Pancreas (tissue), 10 donors: ENCODE data around the gene ANGEL2. TPM values are rescaled to one million over a fixed set of nuclear protein-coding genes. Genes with fewer than 3 reads are reported as not detected.
"Not testable (repeated sequence)": the region's sequence is repeated elsewhere in the genome, so short reads cannot be mapped to it uniquely, and the experiment has no call there.

Source experiments
- ATAC-seq, 4 donors: fragments of 200-7000 bp; cut with Tn5 transposase; one replicate each; pipeline versions ENCODE4 v1.8.0 to v1.9.1; 2020; ENCODE audit warnings: mild to moderate bottlenecking in 4 of 4, moderate library complexity in 4 of 4
- DNase-seq, 6 donors: peaks; one replicate each; pipeline ENCODE4 v3.0.0-alpha.2; 2020
- FAIRE-seq: peaks from 2 replicates; lab custom pipeline; 2012; peaks lifted over from hg19 to GRCh38; lab: Jason Lieb, UNC
- H3K27ac ChIP-seq, 4 donors: fragments of 200-600 bp; sonication (generic); 1 replicate in 3 of 4; 2 replicates in 1 of 4; pipeline versions ENCODE4 v1.5.0 to v1.8.0; 2020
- H3K27me3 ChIP-seq, 4 donors: fragments of 200-600 bp; one replicate each; pipeline ENCODE4 v1.8.0; 2021
- H3K36me3 ChIP-seq, 3 donors: fragments of 200-600 bp; sonication (generic) in 1 of 3; one replicate each; pipeline versions ENCODE4 v1.5.0 to v1.8.0; 2020 to 2021
- H3K4me1 ChIP-seq, 3 donors: fragments of 200-600 bp; one replicate each; pipeline ENCODE4 v1.8.0; 2021
- H3K4me3 ChIP-seq, 4 donors: fragments of 200-600 bp; sonication (generic) in 2 of 4; one replicate each; pipeline versions ENCODE4 v1.5.0 to v1.8.0; 2020 to 2021
- H3K9me3 ChIP-seq, 4 donors: fragments of 200-600 bp; one replicate each; pipeline ENCODE4 v1.8.0; 2021
- WGBS, 2 donors: extraction: QIAGEN DNeasy Blood & Tissue Kit; methylation state at CpG; one replicate each; pipeline ENCODE4 v1.1.7; 2013; 5-methylcytosine and 5-hydroxymethylcytosine counted together
- intact Hi-C, 3 donors: fragments of 100-400 bp; cut with DNase I; formaldehyde crosslinking; loops; one replicate each; pipeline versions ENCODE4 v1.11.1 to v1.14.2; 2022
- polyA plus RNA-seq, 2 donors: library from polyadenylated mRNA; stranded (reverse); fragments of 200-250 nt; gene quantifications; one replicate each; pipeline ENCODE4 v1.2.3, GENCODE V29; 2013
- total RNA-seq, 6 donors: library from RNA; stranded (reverse); fragmentation: NEBNext Ultra II Directional in 4 of 6; extraction: Animal tissue kit (Norgen Biotek cat#: 25700) in 4 of 6; gene quantifications; one replicate each; pipeline versions ENCODE4 v1.2.1 to v1.2.4, GENCODE V29; 2021 to 2023
- TF ChIP-seq, protein P1 (sequence below), 4 donors: fragments of 200-600 bp; sonication (generic) in 3 of 4; IDR thresholded peaks; one replicate each; pipeline versions ENCODE4 v1.5.0 to v1.8.0; 2021; ENCODE audit warnings: antibody characterized with exemption in 4 of 4
- donor health status: healthy with polysubstance abuse.
- donor health status: DM: no; HTN: no; CAD: no; lungs with moderate emphysema.
- donor health status: DM: no; HTN: no; CAD: no.
- donor health status: control.
- donor health status: control.
- donor health status: Bipolar disorder and iron deficiency.
- donor health status: DM: yes; HTN: yes; CAD: no.
- donor health status: DM: no; HTN: no; CAD: no.
- donor health status: DM: no; HTN: no; CAD: no.
- donor health status: DM: yes; HTN: yes; CAD: no.

ANGEL2 gene
- total and polyA plus RNA-seq, 8 donors, result 9.8 to 17.2 (median 11.8) TPM

- no peak for ATAC-seq
- Histone ChIP-seq H3K4me3 (no peak overlapping the region), H3K36me3 (peaks cover 0 to 12% (median 0%) of the 10 kb centered on the region in 3 donors), H3K27ac (no peak overlapping the region), H3K9me3 (no peaks in the 10 kb centered on the region), H3K4me1 (no peaks in the 10 kb centered on the region), H3K27me3 (no peaks in the 10 kb centered on the region)
- intact Hi-C loops, result loop anchor here in 1 of 3 donors (10.0 kb wide), 1 partner anchor 180 kb away; no protein-coding TSS in a partner anchor
- WGBS, 2 donors, result 70 to 77% methylated on average over 3 of the region's 3 CpGs
- DNase-seq, result no peak
- TF ChIP-seq, protein P1, sequence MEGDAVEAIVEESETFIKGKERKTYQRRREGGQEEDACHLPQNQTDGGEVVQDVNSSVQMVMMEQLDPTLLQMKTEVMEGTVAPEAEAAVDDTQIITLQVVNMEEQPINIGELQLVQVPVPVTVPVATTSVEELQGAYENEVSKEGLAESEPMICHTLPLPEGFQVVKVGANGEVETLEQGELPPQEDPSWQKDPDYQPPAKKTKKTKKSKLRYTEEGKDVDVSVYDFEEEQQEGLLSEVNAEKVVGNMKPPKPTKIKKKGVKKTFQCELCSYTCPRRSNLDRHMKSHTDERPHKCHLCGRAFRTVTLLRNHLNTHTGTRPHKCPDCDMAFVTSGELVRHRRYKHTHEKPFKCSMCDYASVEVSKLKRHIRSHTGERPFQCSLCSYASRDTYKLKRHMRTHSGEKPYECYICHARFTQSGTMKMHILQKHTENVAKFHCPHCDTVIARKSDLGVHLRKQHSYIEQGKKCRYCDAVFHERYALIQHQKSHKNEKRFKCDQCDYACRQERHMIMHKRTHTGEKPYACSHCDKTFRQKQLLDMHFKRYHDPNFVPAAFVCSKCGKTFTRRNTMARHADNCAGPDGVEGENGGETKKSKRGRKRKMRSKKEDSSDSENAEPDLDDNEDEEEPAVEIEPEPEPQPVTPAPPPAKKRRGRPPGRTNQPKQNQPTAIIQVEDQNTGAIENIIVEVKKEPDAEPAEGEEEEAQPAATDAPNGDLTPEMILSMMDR (IDR thresholded peaks at IDR 0.05), result no peak
- no peak for FAIRE-seq
These were observed 20.7 kb downstream of the ANGEL2 start for GRCh38 chr1:212994926-212995325.

DNA sequence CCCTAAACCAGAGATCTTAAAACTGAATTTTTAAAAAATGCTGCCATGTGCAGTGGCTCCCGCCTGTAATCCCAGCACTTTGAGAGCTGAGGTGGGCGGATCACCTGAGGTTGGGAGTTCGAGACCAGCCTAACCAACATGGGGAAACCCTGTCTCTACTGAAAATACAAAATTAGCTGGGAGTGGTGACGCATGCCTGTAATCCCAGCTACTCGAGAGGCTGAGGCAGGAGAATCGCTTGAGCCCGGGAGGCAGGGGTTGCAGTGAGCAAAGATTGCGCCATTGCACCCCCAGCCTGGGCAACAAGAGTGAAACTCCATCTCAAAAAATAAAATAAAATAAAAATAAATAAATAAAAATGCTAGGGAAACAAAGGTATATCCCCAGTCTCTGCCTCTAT, 21.7 kb downstream of the ANGEL2 start:
- DNase-seq, H3K27ac ChIP-seq, FAIRE-seq, H3K4me3 ChIP-seq, H3K4me1 ChIP-seq, H3K27me3 ChIP-seq, H3K9me3 ChIP-seq, ATAC-seq: not testable (repeated sequence)
- WGBS, 2 donors, result 94 to 98% methylated on average over 8 of the region's 8 CpGs
- intact Hi-C loops, result loop anchor here in 1 of 3 donors (10.0 kb wide), 1 partner anchor 179 kb away; no protein-coding TSS in a partner anchor
- H3K36me3 ChIP-seq, result peaks cover 0 to 12% (median 0%) of the 10 kb centered on the region in 3 donors

GRCh38 chr1:212990276-212990675, 25.4 kb downstream of the ANGEL2 start:
- DNase-seq (no peak), FAIRE-seq (no peak), ATAC-seq (no peak)
- TF ChIP-seq, protein P1 (IDR thresholded peaks at IDR 0.05), result no peak
- Histone ChIP-seq H3K27ac (no peak overlapping the region), H3K4me3 (no peak overlapping the region), H3K36me3 (peaks cover 0 to 4% (median 0%) of the 10 kb centered on the region in 3 donors), H3K4me1 (no peaks in the 10 kb centered on the region), H3K27me3 (no peaks in the 10 kb centered on the region), H3K9me3 (no peaks in the 10 kb centered on the region)
- WGBS, 2 donors, result 29 to 33% methylated on average over 1 of the region's 1 CpG
- intact Hi-C loops, result loop anchor here in 1 of 3 donors (10.0 kb wide), 1 partner anchor 175 kb away; no protein-coding TSS in a partner anchor

GRCh38 chr1:212987702-212988322, 27.9 kb downstream of the ANGEL2 start:
- no peak for FAIRE-seq
- WGBS, 2 donors, result 63 to 65% methylated on average over 6 of the region's 6 CpGs
- intact Hi-C loops, result no loop called here

DNA sequence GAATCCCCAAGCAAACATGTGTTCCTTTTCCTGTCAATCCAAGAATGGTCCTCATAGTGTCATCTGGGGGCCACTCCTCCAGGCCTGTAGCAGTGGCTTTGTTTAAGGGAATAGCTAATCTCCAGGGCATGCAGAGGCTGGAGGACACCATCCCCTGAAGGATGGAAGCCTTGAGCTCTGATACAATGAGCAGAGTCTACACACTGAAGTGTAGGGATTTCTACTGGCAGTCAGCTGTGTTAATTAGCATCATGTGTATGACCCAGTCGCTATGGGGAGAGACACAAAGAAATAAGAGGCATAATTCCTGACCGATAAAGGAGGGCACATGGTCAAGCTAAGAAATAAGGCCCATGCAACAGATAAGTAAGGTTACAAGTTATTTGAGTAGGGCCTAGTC, 29.1 kb downstream of the ANGEL2 start:
- FAIRE-seq, result no peak
- no peaks in the 10 kb centered on the region for H3K36me3 ChIP-seq
- WGBS, 2 donors, result 89 to 91% methylated on average over 2 of the region's 2 CpGs
- no peak overlapping the region for H3K27ac ChIP-seq
- no peak overlapping the region for H3K4me3 ChIP-seq
- DNase-seq, result no peak
- intact Hi-C loops, result no loop called here
- H3K27me3 ChIP-seq, result no peaks in the 10 kb centered on the region
- ATAC-seq, result no peak
- H3K4me1 ChIP-seq, result peaks cover 0 to 7% (median 0%) of the 10 kb centered on the region in 3 donors
- no peaks in the 10 kb centered on the region for H3K9me3 ChIP-seq
- TF ChIP-seq, protein P1 (IDR thresholded peaks at IDR 0.05), result no peak

More at GRCh38 chr1:212987702-212988322, 27.9 kb downstream of the ANGEL2 start:
- TF ChIP-seq, protein P1 (IDR thresholded peaks at IDR 0.05), result no peak
- ATAC-seq (no peak), DNase-seq (no peak)
- Histone ChIP-seq H3K27me3 (no peaks in the 10 kb centered on the region), H3K4me3 (no peak overlapping the region), H3K4me1 (no peaks in the 10 kb centered on the region), H3K27ac (no peak overlapping the region), H3K36me3 (no peaks in the 10 kb centered on the region), H3K9me3 (no peaks in the 10 kb centered on the region)
